ENCODE data around the gene ZNF10. TPM values are rescaled to one million over a fixed set of nuclear protein-coding genes. Genes with fewer than 3 reads are reported as not detected.

Gene ZNF10
- total and polyA plus RNA-seq, 2 of the 8 experiments (the other 6 are each of a cell fraction or from before 2014, with no cell fraction given): 5.2 to 11.9 TPM

DNA sequence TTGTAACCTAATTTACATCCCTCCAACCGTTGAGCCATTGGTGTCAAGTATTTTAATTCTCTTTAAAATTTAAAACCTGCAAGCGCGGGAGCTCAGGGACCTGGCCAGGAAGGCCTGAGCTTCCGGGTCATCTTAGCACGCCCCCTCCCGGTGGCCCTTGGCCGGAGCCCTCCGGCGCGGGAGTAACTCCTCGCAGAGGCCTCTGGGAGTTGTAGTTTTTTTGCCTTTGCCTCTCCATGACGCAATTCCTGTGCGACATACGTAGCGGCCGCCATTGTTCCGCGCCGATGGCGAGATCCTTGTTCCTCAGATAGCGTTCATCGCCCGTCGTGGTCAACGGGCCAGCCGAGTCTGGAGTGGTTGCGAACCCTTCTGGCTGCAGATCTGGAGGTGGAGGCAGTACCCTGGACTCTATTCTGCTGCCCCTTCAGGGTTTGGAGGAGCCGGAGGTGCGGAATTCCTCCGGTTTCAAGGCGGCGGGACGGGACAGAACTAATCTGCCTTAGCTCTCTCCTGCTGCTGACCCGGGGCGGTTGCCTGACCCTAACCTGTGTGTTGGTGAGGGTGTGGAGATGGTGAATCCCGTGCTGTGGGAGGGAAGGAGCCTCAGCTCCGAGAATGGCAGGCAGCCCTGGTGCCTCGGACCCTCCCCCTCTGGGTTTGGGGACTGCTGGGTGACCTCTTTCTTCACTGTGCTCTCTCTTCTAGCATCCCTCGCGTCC is 51.0 kb downstream of the ZNF10 start, which contains the start of gene ZNF268 (continued):
- peak; percentile 90 for TF ChIP-seq TAF7 (optimal IDR thresholded peaks at IDR 0.05; ENCODE audit: borderline replicate concordance, low read depth, low read length)
- TF ChIP-seq CHD1 (IDR thresholded peaks at IDR 0.05; ENCODE audit: low read depth, low read length): no peak
- TF ChIP-seq, protein P1, sequence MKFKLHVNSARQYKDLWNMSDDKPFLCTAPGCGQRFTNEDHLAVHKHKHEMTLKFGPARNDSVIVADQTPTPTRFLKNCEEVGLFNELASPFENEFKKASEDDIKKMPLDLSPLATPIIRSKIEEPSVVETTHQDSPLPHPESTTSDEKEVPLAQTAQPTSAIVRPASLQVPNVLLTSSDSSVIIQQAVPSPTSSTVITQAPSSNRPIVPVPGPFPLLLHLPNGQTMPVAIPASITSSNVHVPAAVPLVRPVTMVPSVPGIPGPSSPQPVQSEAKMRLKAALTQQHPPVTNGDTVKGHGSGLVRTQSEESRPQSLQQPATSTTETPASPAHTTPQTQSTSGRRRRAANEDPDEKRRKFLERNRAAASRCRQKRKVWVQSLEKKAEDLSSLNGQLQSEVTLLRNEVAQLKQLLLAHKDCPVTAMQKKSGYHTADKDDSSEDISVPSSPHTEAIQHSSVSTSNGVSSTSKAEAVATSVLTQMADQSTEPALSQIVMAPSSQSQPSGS (IDR thresholded peaks at IDR 0.05; ENCODE audit: low read length): peak; percentile 55; the same call in 1 of the 2 replicates
- 0 out of 2 replicates have a peak, but pooled peaks have one; percentile 70 for TF ChIP-seq GTF2F1 (IDR thresholded peaks at IDR 0.05; ENCODE audit: borderline replicate concordance, low read depth, low read length)
- TF ChIP-seq FOSL1 (IDR thresholded peaks at IDR 0.05; ENCODE audit: insufficient read depth, low read depth, low read length): no peak
- peak; percentile 82 for TF ChIP-seq KDM5A (IDR thresholded peaks at IDR 0.05; ENCODE audit: low read length)
- TF ChIP-seq SIX5 (IDR thresholded peaks at IDR 0.05; ENCODE audit: low read depth, low read length): peak; percentile 93
- no peak for TF ChIP-seq SIRT6 (IDR thresholded peaks at IDR 0.05; ENCODE audit: low read length)
- TF ChIP-seq JUND (IDR thresholded peaks at IDR 0.05; ENCODE audit: low read length): peak; percentile 73
- TF ChIP-seq TBP (IDR thresholded peaks at IDR 0.05; ENCODE audit: low read depth, low read length): peak; percentile 82
- no peak for TF ChIP-seq NRF1 (IDR thresholded peaks at IDR 0.05; ENCODE audit: low read depth, low read length)
- no peak for TF ChIP-seq ZNF274 (IDR thresholded peaks at IDR 0.05; ENCODE audit: borderline replicate concordance, extremely low read depth, low read length)
- peak; percentile 95 for TF ChIP-seq POLR2AphosphoS5 (IDR thresholded peaks at IDR 0.05; ENCODE audit: low read depth, low read length)
- peak in 1 of 2 experiments; percentile 59; a peak in 1 of 3 replicates for TF ChIP-seq EP300 (IDR thresholded peaks at IDR 0.05; ENCODE audit: borderline replicate concordance in 1 of 2, low read depth in 2 of 2, low read length in 2 of 2)
- no peak for TF ChIP-seq CBX5 (IDR thresholded peaks at IDR 0.05; ENCODE audit: low read depth, low read length)
- TF ChIP-seq JUN (IDR thresholded peaks at IDR 0.05; ENCODE audit: low read depth, low read length): no peak
- TF ChIP-seq SAP30 (IDR thresholded peaks at IDR 0.05; ENCODE audit: insufficient read depth, insufficient replicate concordance, low read length): peak; percentile 32
- TF ChIP-seq YY1 (IDR thresholded peaks at IDR 0.05; ENCODE audit: low read depth, low read length): peak; percentile 99
- TF ChIP-seq RXRA (IDR thresholded peaks at IDR 0.05; ENCODE audit: insufficient read depth, low read depth, low read length): no peak
- no peak for TF ChIP-seq BCL11A (IDR thresholded peaks at IDR 0.05; ENCODE audit: low read depth in 2 of 2, low read length in 2 of 2)
- peak; percentile 84 for TF ChIP-seq CEBPB (IDR thresholded peaks at IDR 0.05; ENCODE audit: low read depth, low read length)
- no peak for TF ChIP-seq SUZ12 (IDR thresholded peaks at IDR 0.05; ENCODE audit: low read length)

Data from H1 (cell line).